ENCODE data around the gene SND1.

Gene SND1

DNA sequence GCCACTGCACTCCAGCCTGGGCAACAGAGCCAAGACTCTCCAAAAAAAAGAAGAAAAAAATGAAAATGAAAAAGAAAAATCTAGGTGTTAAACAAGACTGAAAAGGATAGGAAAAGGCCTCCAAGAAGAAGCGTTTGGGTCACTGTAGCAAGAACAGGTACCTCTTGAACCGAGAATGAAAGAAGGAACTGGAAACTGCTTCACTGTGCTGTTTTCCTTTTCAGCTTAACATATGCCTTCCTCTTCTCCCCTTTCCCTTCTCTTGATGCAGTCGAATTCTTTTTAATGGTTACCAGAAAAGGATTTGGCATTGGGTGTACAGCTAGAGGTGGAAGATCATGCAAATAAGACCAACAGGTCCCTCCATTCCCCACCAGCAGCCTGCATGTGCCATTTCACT is 351.2 kb downstream of the SND1 start:
- peaks cover 32 to 53% of the 10 kb centered on the region in 2 donors for H3K4me1 ChIP-seq (ENCODE audit: control insufficient read depth in 1 of 2, insufficient read depth in 2 of 2, low read length in 2 of 2)
- no peak overlapping the region for H3K4me3 ChIP-seq (ENCODE audit: low read depth in 1 of 2, low read length in 2 of 2)
- H3K36me3 ChIP-seq (ENCODE audit: control insufficient read depth in 1 of 2, insufficient read depth in 2 of 2, low read length in 2 of 2), result peaks cover 3 to 9% of the 10 kb centered on the region in 2 donors
- H3K9ac ChIP-seq (ENCODE audit: low read depth in 1 of 2, low read length in 2 of 2), result no peak overlapping the region
- no peaks in the 10 kb centered on the region for H3K27me3 ChIP-seq (ENCODE audit: control insufficient read depth in 1 of 2, insufficient read depth in 2 of 2, low read length in 2 of 2)
- H3K27ac ChIP-seq (ENCODE audit: low read depth, low read length), result no peak overlapping the region
- no peaks in the 10 kb centered on the region for H3K9me3 ChIP-seq (ENCODE audit: control insufficient read depth in 1 of 2, low read length in 2 of 2)

- H3K4me1 ChIP-seq (ENCODE audit: control insufficient read depth in 1 of 2, insufficient read depth in 2 of 2, low read length in 2 of 2), result peaks cover 32 to 48% of the 10 kb centered on the region in 2 donors
- no peak overlapping the region for H3K27ac ChIP-seq (ENCODE audit: low read depth, low read length)
These were observed 351.8 kb downstream of the SND1 start for GRCh38 chr7:128003787-128004186.

GRCh38 chr7:128004623-128005022 is 352.6 kb downstream of the SND1 start:
- Histone ChIP-seq H3K4me3 (ENCODE audit: low read depth in 1 of 2, low read length in 2 of 2) (no peak overlapping the region), H3K9ac (ENCODE audit: low read depth in 1 of 2, low read length in 2 of 2) (no peak overlapping the region), H3K27me3 (ENCODE audit: control insufficient read depth in 1 of 2, insufficient read depth in 2 of 2, low read length in 2 of 2) (no peaks in the 10 kb centered on the region), H3K36me3 (ENCODE audit: control insufficient read depth in 1 of 2, insufficient read depth in 2 of 2, low read length in 2 of 2) (peaks cover 0 to 5% of the 10 kb centered on the region in 2 donors), H3K4me1 (ENCODE audit: control insufficient read depth in 1 of 2, insufficient read depth in 2 of 2, low read length in 2 of 2) (peaks cover 32 to 43% of the 10 kb centered on the region in 2 donors), H3K27ac (ENCODE audit: low read depth, low read length) (no peak overlapping the region), H3K9me3 (ENCODE audit: control insufficient read depth in 1 of 2, low read length in 2 of 2) (no peaks in the 10 kb centered on the region)

More at GRCh38 chr7:128003787-128004186, 351.8 kb downstream of the SND1 start:
- Histone ChIP-seq H3K4me3 (ENCODE audit: low read depth in 1 of 2, low read length in 2 of 2) (no peak overlapping the region), H3K27me3 (ENCODE audit: control insufficient read depth in 1 of 2, insufficient read depth in 2 of 2, low read length in 2 of 2) (no peaks in the 10 kb centered on the region), H3K9me3 (ENCODE audit: control insufficient read depth in 1 of 2, low read length in 2 of 2) (no peaks in the 10 kb centered on the region), H3K9ac (ENCODE audit: low read depth in 1 of 2, low read length in 2 of 2) (no peak overlapping the region), H3K36me3 (ENCODE audit: control insufficient read depth in 1 of 2, insufficient read depth in 2 of 2, low read length in 2 of 2) (peaks cover 0 to 5% of the 10 kb centered on the region in 2 donors)

DNA sequence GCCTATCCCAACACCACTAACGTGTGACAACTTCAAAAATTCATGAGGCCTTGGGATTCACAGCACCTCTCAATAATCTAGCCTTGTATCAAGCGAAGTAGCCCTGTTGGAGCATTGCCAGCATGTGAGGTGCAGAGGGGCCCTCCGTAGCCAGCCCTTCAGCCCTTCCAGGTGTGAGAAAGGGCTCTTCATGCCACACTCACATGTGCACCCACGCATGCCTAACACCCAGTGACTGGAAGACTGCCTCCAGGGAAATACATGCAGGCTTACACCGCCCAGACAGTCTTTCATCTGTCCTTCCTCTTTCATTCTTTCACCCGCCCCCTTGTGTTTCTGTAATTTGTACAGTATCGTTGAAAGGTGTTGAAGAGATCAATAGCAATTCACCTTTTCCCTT is 353.1 kb downstream of the SND1 start:
- H3K9me3 ChIP-seq (ENCODE audit: control insufficient read depth in 1 of 2, low read length in 2 of 2), result no peaks in the 10 kb centered on the region
- H3K9ac ChIP-seq (ENCODE audit: low read depth in 1 of 2, low read length in 2 of 2), result no peak overlapping the region
- H3K4me3 ChIP-seq (ENCODE audit: low read depth in 1 of 2, low read length in 2 of 2), result no peak overlapping the region
- no peak overlapping the region for H3K27ac ChIP-seq (ENCODE audit: low read depth, low read length)
- peaks cover 31 to 40% of the 10 kb centered on the region in 2 donors for H3K4me1 ChIP-seq (ENCODE audit: control insufficient read depth in 1 of 2, insufficient read depth in 2 of 2, low read length in 2 of 2)
- H3K27me3 ChIP-seq (ENCODE audit: control insufficient read depth in 1 of 2, insufficient read depth in 2 of 2, low read length in 2 of 2), result no peaks in the 10 kb centered on the region
- H3K36me3 ChIP-seq (ENCODE audit: control insufficient read depth in 1 of 2, insufficient read depth in 2 of 2, low read length in 2 of 2), result peaks cover 0 to 5% of the 10 kb centered on the region in 2 donors

- Histone ChIP-seq H3K4me1 (ENCODE audit: control insufficient read depth in 1 of 2, insufficient read depth in 2 of 2, low read length in 2 of 2) (peaks cover 25 to 35% of the 10 kb centered on the region in 2 donors), H3K9me3 (ENCODE audit: control insufficient read depth in 1 of 2, low read length in 2 of 2) (no peaks in the 10 kb centered on the region), H3K27ac (ENCODE audit: low read depth, low read length) (no peak overlapping the region), H3K27me3 (ENCODE audit: control insufficient read depth in 1 of 2, insufficient read depth in 2 of 2, low read length in 2 of 2) (no peaks in the 10 kb centered on the region), H3K36me3 (ENCODE audit: control insufficient read depth in 1 of 2, insufficient read depth in 2 of 2, low read length in 2 of 2) (peaks cover 0 to 5% of the 10 kb centered on the region in 2 donors), H3K9ac (ENCODE audit: low read depth in 1 of 2, low read length in 2 of 2) (no peak overlapping the region), H3K4me3 (ENCODE audit: low read depth in 1 of 2, low read length in 2 of 2) (no peak overlapping the region)
These were observed 353.8 kb downstream of the SND1 start for GRCh38 chr7:128005759-128006159.

DNA sequence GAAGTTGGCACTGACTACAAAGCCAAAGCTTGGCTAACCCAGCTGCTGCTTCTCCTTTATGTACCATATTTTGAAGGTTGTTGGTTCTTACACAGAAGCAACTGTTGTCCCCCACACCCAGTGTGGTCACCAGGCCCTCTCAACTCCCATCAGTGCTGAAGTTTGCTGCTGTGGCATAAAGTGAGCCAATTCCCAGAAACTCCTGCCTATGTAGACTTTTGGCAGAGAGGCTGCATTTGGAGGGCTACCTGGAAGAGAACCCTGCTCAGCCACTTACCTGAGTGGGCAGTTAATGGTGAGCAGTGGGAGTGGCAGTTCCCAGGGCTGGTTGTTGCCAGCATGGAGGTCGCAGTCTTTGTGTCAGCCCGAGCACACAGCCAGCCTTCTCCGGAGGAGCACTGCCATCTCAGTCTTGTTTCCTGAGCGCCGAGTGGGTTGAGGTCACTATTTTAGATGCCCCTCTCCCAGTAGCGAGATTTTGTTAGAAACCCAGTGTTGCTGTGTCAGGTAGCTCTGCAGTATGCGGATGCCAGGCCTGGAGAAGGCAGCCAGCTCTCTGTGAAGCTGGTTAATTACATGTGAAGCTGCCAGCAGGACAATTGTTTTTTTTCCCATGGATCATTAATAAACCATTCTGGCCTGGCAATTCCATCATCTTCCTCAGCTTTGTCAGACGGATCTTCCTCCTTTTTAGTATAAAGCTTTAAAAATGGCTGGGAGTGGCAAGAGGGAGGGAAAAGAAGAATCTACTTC is 354.7 kb downstream of the SND1 start:
- H3K36me3 ChIP-seq (ENCODE audit: control insufficient read depth in 1 of 2, insufficient read depth in 2 of 2, low read length in 2 of 2), result peaks cover 0 to 5% of the 10 kb centered on the region in 2 donors
- no peak overlapping the region for H3K27ac ChIP-seq (ENCODE audit: low read depth, low read length)

GRCh38 chr7:128007303-128007680 is 355.3 kb downstream of the SND1 start:
- H3K27me3 ChIP-seq (ENCODE audit: control insufficient read depth in 1 of 2, insufficient read depth in 2 of 2, low read length in 2 of 2), result no peaks in the 10 kb centered on the region
- no peaks in the 10 kb centered on the region for H3K9me3 ChIP-seq (ENCODE audit: control insufficient read depth in 1 of 2, low read length in 2 of 2)
- no peak overlapping the region for H3K27ac ChIP-seq (ENCODE audit: low read depth, low read length)
- H3K4me3 ChIP-seq (ENCODE audit: low read depth in 1 of 2, low read length in 2 of 2), result no peak overlapping the region
- H3K4me1 ChIP-seq (ENCODE audit: control insufficient read depth in 1 of 2, insufficient read depth in 2 of 2, low read length in 2 of 2), result peaks cover 23 to 29% of the 10 kb centered on the region in 2 donors
- no peak overlapping the region for H3K9ac ChIP-seq (ENCODE audit: low read depth in 1 of 2, low read length in 2 of 2)
- peaks cover 2 to 4% of the 10 kb centered on the region in 2 donors for H3K36me3 ChIP-seq (ENCODE audit: control insufficient read depth in 1 of 2, insufficient read depth in 2 of 2, low read length in 2 of 2)

More for the DNA sequence above, 354.7 kb downstream of the SND1 start:
- no peak overlapping the region for H3K9ac ChIP-seq (ENCODE audit: low read depth in 1 of 2, low read length in 2 of 2)
- H3K4me1 ChIP-seq (ENCODE audit: control insufficient read depth in 1 of 2, insufficient read depth in 2 of 2, low read length in 2 of 2), result peaks cover 23 to 29% of the 10 kb centered on the region in 2 donors
- no peak overlapping the region for H3K4me3 ChIP-seq (ENCODE audit: low read depth in 1 of 2, low read length in 2 of 2)
- no peaks in the 10 kb centered on the region for H3K27me3 ChIP-seq (ENCODE audit: control insufficient read depth in 1 of 2, insufficient read depth in 2 of 2, low read length in 2 of 2)
- H3K9me3 ChIP-seq (ENCODE audit: control insufficient read depth in 1 of 2, low read length in 2 of 2), result no peaks in the 10 kb centered on the region

- Histone ChIP-seq H3K27ac (ENCODE audit: low read depth, low read length) (no peak overlapping the region), H3K9me3 (ENCODE audit: control insufficient read depth in 1 of 2, low read length in 2 of 2) (no peaks in the 10 kb centered on the region), H3K4me1 (ENCODE audit: control insufficient read depth in 1 of 2, insufficient read depth in 2 of 2, low read length in 2 of 2) (peaks cover 20 to 29% of the 10 kb centered on the region in 2 donors), H3K36me3 (ENCODE audit: control insufficient read depth in 1 of 2, insufficient read depth in 2 of 2, low read length in 2 of 2) (peaks cover 4 to 11% of the 10 kb centered on the region in 2 donors), H3K4me3 (ENCODE audit: low read depth in 1 of 2, low read length in 2 of 2) (no peak overlapping the region), H3K27me3 (ENCODE audit: control insufficient read depth in 1 of 2, insufficient read depth in 2 of 2, low read length in 2 of 2) (no peaks in the 10 kb centered on the region), H3K9ac (ENCODE audit: low read depth in 1 of 2, low read length in 2 of 2) (no peak overlapping the region)
These were observed 356.1 kb downstream of the SND1 start for GRCh38 chr7:128008141-128008540.

GRCh38 chr7:128008744-128009143 is 356.8 kb downstream of the SND1 start:
- Histone ChIP-seq H3K27me3 (ENCODE audit: control insufficient read depth in 1 of 2, insufficient read depth in 2 of 2, low read length in 2 of 2) (no peaks in the 10 kb centered on the region), H3K9me3 (ENCODE audit: control insufficient read depth in 1 of 2, low read length in 2 of 2) (no peaks in the 10 kb centered on the region), H3K36me3 (ENCODE audit: control insufficient read depth in 1 of 2, insufficient read depth in 2 of 2, low read length in 2 of 2) (peaks cover 4 to 13% of the 10 kb centered on the region in 2 donors), H3K4me1 (ENCODE audit: control insufficient read depth in 1 of 2, insufficient read depth in 2 of 2, low read length in 2 of 2) (peaks cover 16 to 24% of the 10 kb centered on the region in 2 donors), H3K4me3 (ENCODE audit: low read depth in 1 of 2, low read length in 2 of 2) (no peak overlapping the region), H3K9ac (ENCODE audit: low read depth in 1 of 2, low read length in 2 of 2) (no peak overlapping the region), H3K27ac (ENCODE audit: low read depth, low read length) (no peak overlapping the region)

DNA sequence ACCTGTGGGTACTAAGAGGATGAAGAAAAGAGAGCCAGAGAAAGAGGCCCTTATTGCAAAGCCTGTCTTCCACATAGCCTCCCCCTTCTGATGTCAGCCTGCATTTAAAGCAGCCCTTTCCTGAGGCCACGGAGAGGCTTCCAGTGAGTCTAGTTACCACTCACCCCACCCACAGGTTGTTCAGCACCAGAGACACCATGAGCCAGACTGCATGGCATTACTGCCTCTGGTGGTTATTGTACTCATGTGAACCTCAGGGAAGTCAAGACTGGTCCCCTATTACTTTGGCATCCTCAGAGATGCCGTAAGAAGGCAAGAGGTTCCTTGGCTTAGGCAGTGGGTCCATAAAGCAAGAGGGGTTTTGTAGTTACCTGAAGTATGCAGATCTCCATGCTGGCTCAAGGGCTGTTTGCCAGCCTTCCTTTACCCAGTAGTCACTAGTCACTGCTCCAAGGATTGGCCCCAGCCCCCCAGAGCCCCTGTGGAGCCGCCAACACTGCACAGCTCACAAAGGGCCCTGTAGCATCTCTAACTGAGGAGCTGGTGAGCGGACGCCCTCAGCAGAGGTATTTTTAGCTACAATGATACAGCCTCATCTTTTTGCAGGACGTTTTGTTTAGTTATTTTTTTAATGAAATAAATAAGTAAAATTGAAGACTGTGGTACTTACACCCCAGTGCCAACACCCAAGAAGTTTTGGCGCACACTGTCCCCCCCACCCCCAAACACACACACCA is 358.6 kb downstream of the SND1 start:
- peaks cover 0 to 11% of the 10 kb centered on the region in 2 donors for H3K4me1 ChIP-seq (ENCODE audit: control insufficient read depth in 1 of 2, insufficient read depth in 2 of 2, low read length in 2 of 2)
- H3K4me3 ChIP-seq (ENCODE audit: low read depth in 1 of 2, low read length in 2 of 2), result no peak overlapping the region
- H3K27ac ChIP-seq (ENCODE audit: low read depth, low read length), result no peak overlapping the region
- H3K9me3 ChIP-seq (ENCODE audit: control insufficient read depth in 1 of 2, low read length in 2 of 2), result no peaks in the 10 kb centered on the region
- no peaks in the 10 kb centered on the region for H3K27me3 ChIP-seq (ENCODE audit: control insufficient read depth in 1 of 2, insufficient read depth in 2 of 2, low read length in 2 of 2)
- peaks cover 4 to 13% of the 10 kb centered on the region in 2 donors for H3K36me3 ChIP-seq (ENCODE audit: control insufficient read depth in 1 of 2, insufficient read depth in 2 of 2, low read length in 2 of 2)
- H3K9ac ChIP-seq (ENCODE audit: low read depth in 1 of 2, low read length in 2 of 2), result no peak overlapping the region

Data from duodenal mucosa (tissue), 2 donors.